Anterior cingulate cortex (tissue), 58 donors: ENCODE results near the gene AWAT2.

Experiments used
- DNase-seq, 58 donors: peaks; one replicate each; lab custom pipeline; 2025; lab: John Stamatoyannopoulos, UW

The AWAT2 gene, protein sequence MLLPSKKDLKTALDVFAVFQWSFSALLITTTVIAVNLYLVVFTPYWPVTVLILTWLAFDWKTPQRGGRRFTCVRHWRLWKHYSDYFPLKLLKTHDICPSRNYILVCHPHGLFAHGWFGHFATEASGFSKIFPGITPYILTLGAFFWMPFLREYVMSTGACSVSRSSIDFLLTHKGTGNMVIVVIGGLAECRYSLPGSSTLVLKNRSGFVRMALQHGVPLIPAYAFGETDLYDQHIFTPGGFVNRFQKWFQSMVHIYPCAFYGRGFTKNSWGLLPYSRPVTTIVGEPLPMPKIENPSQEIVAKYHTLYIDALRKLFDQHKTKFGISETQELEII

DNA sequence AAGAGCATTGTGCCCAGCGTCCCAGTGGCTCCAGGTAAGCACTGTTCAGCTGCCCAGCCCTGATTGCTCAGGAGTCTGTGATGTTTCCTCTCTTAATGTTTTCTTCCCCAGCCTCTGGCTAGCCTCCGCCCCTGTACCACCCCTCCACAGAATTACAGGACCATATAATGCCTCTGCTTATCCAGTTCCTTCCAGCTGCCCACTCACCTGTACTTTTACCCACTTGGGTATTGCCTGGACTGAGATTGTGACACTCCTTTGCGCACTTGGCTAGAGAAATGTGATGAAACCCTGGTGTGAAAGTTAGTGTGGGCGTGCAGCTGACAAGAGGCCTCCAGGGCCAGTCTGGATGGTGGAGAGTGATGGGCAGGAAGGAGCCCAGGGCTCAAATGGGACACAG lies at the start of gene AWAT2:
Gene AWAT2 (minus strand): TSS at position 14 of the 400 bp plus-strand sequence. CDS start 6 bp downstream, at position 8.
- no peak for DNase-seq

DNA sequence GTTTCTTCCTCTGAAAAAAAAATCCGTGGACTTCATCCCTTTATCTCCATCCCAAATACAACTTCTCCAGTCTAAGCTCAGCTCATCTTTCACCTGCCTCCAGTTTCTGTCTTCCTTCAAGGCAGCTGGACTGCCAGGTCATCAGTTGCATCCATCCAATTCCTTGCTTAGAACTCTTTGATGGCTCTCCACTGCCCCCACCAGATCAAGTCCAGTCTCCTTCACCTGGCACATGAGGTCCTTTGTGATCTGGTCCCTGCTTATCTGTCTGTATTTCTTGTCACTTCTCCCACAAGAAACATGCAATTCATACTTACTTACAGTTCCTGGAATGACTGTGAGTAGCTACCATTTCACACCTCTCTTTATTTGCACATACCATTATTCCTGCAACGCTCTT lies 46.3 kb upstream of the AWAT2 start:
- DNase-seq, result no peak

DNA sequence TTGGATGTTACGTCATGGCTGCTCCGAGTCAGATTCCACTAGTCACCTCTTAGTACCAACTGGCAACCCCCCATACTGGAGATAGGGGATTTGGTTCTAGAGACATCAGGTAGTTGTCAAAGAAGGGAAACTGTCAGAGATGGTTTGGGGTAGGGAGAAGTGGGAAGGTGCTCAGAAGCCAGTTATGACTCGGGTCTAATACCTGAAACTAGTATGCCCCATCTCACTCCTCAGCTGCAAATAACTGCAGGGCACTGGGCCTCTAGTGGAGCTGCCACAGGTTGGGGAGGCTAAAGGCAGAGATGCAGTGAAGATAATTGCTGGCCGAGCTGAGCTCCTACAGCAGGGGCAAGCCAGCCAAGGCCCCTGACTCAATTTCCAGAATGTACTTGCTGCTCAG lies 42.5 kb upstream of the AWAT2 start:
- no peak for DNase-seq

DNA sequence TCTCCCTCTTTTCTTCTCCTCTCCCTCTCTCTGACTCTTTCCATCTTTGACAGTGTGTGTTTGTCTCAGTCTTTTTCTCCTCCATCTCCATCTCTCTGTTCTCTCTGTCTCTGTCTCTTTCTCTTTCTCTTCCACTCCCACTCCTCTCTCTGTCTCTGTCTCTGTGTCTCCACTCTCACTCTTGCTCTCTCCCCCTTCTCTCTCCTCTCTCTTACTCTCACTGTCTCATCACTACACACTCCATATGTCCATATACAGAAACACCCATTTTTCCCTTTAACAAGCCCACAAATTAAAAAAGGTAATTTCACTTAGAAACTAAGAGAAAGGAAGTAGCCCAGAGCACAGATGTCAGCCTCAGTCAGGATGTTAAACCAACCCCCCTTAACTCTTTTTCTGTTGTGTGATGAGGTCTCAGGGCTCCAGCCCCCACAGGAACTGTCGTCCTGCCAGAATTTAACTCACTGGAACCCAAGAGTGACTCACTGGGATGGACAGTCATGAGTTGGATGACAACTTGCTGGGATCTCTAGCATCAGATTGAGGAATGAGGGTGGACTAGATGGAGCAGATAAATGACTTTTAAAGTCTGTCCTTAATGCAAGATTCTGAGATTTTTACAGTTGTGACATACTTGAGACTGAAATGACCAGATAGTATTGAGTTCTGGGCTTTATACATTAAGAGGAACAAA lies 40.0 kb upstream of the AWAT2 start:
- no peak for DNase-seq

DNA sequence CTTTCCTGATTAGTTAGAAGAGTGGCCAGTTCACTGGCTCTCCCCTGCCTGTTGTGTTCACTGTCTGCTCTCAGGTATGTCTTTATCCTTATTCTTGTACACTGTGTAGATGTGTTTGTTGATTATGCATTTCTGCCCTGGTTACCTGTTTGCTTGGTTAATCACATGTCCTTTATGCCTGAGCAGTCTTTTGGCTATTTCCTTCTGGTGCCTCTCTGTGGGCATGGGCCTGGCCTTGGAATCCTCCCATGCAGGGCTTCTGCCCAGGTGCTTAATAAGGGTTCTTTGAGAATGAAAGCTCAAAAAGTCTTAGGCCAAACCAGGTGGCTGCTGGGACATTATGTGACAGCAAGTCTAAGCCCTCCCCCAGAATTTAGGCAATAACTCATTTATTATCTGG lies 39.0 kb upstream of the AWAT2 start:
- no peak for DNase-seq

DNA sequence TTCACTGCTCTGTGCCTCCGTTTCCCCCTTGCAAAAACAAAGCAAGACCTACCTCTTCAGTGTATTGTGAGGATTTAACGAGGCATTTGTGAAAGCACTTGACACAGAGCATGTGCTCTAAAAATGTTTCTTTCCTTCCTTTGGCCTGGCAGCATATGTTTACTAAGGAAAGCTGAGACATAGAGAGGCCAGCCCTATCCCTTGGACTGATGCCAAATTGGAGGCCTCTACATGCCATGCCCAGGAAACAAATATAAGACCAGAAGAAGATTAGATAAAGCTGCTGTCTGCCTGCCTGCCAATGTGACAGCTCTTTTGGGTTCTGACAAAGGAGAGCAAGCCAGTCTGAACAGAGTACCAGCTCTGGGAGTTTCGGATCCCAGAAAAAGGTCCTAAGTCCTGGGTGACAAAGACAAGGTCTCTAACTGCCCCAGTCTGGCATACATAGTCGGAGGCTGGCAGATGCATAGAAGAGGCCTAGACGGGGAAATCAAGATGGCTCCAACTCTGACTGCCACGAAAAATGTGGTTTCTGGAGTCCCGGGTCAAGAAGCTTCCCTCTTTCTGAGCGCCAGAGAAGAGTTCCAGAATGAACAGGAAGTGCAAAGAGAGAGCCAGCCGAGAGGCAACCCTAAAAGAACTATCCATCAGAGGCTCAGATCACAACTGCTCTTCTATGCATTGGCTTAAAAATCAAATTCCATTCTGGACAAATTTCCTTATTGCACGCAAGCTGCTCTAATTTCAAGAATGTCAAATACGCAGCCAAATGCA lies 38.3 kb upstream of the AWAT2 start:
- no peak for DNase-seq

DNA sequence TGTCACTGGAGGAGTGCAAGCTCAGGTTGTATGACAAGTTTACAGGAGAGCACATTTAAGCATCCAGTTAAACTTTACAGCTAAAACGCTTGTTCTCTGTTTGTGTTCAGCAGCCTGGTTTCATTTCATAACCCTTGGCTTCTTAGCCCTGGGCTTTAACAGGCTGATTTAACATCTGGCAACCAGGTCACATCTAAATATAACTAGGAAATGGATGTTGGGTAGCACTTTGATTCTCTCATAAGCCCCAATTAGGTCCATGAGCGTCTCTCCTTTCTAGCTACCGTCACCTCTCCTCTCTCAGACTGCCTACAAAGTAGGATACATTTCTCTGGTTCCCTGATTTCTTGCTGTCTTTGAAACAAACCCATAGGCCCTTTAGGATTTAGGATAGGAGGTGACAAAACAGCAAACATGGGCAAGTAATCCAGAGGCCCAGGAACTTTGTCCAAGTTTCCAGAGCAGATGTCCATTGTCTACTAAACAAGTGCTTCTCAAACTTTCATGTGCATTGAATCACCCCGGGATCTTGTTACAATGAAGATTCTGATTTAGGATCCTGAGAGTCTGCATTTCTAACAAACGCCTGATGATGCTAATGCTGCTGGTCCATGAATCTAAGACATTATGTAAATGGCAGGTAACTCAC lies 35.0 kb upstream of the AWAT2 start:
- no peak for DNase-seq

DNA sequence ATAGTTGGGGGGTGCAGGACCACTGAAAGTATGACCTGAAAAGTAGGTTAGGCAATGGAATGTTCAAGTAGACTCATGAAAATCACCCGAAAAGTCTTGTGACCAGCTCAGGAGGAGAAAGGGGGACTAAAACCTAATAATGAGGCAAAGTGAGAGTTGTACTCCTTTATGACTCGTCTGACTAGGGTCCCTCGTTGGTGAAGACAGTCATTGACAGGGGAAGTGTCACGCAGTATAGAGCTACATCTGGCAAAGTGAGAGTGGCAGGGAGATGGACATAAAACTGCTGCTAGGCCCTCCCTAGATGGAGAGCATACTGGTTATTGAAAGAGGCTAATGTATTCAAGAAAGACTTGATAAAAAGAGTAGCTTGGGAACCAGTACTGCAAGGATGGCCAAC lies 33.0 kb upstream of the AWAT2 start:
- DNase-seq, result no peak

DNA sequence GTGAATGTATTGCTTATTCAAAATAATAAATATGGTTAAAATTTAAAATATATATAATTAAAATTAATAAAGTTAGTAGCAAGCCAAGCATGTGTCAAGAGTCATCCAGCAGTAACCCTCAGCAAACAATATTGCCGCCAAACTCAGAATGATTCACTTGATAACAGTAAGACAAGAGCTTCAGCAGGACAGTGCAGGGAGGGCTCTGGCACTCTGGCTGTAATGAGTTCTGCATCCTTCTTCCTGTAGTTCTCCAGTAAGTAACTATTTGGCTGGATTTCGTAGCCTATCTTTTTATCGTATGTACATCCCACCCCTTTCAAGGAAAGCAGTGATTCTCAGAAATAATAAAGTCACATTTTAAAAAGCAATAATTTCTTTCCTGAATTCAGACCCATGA lies 30.1 kb upstream of the AWAT2 start:
- DNase-seq, result no peak

DNA sequence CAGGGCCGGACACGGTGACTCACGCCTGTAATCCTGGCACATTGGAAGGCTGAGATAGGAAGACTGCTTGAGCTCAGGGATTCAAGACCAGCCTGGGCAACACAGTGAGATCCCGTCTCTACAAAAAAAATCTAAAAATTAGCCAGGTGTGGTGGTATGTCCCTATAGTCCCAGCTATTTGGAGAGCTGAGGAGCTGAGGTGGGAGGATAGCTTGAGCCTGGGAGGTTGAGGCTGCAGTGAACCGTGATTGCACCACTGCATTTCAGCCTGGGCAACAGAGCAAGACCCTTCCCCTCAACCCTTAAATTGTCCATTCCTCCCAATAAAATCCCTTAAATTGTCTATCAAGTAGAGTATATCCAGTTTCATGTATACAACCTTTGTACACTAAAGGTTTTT lies 29.6 kb upstream of the AWAT2 start:
- no peak for DNase-seq

DNA sequence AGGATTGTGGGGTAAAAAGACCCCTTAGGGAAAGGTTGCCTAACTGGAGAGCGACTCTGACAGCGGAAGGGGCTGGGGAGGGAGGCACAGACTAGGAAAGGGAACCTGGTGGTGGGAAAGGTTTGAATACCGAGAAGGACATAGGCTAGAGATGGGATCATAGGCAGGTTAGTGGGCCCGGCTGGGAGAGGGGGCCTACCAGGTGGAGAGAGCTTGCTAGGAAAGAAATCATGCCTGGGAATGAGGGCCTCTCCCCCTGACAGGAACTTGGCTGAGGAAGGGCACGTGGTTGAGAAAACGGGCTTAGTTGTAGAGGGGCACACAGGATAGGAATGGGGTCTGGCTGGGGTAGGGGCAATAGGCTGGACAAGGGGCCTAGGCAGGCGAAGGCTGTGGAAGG lies 16.9 kb upstream of the AWAT2 start:
- DNase-seq, result no peak

DNA sequence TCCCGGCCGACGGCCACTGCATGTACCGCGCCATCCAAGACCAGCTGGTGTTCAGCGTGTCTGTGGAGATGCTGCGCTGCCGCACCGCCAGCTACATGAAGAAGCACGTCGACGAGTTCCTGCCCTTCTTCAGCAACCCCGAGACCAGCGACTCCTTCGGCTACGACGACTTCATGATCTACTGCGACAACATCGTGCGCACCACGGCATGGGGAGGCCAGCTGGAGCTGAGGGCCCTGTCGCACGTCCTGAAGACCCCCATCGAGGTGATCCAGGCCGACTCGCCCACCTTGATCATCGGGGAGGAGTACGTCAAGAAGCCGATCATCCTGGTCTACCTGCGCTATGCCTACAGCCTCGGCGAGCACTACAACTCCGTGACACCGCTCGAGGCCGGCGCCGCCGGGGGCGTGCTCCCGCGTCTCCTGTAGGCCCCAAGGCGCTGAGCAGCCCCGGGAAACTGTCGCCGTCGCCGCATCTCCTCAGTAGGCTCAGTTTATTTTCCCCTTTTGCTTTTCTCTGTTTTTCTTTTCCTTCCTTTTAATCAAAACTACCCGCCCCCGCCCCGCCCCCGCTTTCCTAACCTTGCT lies 13.3 kb upstream of the AWAT2 start:
- DNase-seq, result no peak

DNA sequence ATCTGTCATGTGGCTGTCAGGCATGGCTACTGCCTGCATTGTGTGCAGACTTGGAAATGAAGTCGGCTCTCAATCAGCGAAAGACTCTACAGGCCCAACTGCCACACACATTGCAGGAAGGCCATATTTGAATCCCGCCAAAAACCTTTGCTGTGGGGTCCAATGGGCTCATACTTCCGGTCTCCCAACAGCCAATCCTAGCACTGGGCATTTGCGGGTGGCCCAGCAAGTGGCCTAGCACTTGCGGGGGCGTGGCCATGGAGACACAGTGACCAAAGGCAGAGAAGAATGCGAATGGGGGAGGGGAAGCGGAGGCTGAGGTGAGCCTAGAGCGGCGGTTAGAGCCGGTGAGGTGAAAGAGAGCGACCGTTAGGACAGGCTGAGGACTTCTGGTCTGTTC lies 12.3 kb upstream of the AWAT2 start, which contains the start of gene OTUD6A:
Gene OTUD6A (plus strand): TSS at position 382 of the 400 bp plus-strand sequence. CDS start 68 bp downstream, outside the sequence.
- DNase-seq, result no peak

DNA sequence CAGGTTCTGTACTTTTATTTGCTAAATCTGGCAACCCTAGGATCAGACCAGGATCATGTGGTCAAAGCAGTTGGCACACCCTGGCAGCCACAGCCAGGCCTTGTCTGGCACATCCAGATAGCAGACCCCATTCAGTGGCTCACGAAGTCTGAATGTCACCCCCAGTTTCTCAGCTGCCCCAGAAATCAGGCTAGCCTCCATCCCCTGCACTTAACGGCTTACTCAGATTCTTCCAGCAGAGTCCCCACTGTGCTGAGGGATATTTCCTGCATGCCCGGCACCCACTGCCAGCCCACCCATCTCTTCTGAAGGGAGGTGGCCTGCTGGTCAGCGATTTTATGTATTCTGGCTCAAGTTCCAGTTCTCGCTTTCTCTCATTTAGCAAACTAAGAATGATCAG lies 4.7 kb upstream of the AWAT2 start:
- DNase-seq, result no peak

DNA sequence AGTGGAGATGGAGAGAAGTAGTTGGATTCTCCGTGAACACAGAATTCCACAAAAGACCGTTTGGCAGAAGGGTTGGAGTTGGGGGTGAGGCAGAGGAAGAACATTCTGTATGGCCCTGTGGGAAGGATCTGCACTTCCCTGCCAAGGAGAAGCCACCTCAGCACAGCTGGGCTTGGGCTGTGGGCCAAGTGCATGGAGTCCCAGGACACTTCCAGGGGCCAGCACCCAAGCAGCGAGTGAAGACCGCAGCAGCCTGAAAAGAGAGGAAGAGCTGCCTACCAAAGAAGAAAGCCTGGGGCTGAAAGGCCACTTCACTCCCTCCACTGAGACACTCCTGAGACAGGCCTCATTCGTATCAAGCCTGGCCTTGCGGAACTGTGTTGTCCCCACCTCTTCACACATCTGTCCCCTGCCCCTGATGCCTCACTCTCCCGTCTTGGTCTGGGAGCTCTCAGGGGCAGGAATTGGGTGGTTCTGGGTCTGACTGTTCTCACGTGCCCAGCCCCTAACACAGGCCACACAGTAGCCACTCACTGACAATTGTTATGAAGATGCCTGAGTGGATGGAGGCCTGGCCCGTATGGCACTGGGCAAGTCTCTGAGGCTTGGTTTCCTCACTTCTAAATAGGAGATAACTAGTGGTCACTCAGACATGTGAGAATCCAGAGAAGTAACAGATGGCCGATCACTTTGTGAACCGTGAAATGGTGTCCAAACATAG lies 3.3 kb upstream of the AWAT2 start:
- no peak for DNase-seq

DNA sequence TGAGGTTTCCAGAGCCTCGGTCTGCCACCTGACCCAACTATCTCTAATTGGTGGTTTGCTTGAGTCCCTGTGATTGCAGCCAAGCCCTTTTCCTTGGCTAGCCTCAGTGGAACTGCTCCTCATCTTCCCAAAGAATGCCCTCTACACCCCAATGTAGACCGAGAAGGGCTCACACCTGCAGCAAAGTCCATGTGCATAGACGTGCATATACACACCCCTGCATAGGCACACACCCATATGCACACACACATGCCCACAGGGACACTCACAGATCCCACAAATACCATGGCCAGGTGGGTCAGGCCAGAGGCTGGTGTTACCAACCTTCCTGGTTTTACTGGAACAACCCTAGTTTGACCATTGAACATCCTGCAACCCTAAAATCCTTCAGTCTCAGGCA lies 332 bp downstream of the AWAT2 start:
- DNase-seq, result no peak

DNA sequence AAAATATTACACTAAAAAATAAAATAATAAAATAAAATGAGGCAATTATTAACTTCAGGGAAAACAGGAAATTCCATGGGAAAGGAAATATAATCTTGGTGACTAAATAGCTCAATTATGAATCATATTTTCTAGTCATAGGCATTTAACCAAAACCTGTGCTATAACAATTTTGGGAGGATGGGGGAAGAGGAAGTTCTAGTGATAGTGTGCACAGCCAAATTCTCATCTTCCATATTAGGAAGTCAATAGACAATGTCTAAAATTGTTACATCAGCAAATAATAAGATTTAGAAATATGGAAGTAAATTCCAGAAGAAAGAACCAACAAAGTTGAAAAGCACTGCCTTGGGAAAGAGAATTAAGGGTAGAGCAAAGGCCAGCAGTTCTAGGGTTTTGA lies 2.8 kb downstream of the AWAT2 start:
- no peak for DNase-seq

DNA sequence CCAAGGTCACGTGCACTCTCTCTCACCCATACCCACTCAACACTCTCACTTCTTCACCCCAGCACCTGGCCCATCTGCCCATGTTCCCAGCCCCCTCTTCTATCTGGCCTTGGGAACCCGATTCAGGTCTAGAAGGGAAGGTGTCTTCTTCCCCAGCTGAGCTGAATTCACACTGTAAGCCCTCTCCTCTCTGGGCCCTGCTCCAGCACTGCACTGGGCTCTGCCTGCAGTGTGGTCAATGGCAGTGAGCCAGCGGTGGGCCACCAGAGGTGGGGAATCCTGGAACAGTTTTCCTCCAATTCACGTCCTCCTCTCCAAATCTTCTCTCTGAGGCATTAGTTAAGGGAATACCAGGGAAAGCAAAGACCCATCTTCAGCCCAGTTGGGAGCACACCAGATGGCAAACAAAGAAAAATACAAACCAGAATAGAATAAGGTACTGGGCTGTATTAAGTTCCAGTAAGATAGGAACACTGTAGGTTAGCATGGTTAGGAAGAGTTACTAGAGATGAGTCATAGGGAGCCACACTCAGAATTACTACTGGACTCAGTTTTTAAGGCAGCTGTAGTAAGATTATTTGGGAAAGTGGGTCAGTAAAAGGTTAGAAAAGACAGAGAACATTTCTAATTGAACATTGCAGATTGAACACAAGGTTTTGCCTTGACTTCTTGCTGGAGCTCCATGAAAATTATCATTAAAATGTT lies 5.0 kb downstream of the AWAT2 start:
- no peak for DNase-seq

DNA sequence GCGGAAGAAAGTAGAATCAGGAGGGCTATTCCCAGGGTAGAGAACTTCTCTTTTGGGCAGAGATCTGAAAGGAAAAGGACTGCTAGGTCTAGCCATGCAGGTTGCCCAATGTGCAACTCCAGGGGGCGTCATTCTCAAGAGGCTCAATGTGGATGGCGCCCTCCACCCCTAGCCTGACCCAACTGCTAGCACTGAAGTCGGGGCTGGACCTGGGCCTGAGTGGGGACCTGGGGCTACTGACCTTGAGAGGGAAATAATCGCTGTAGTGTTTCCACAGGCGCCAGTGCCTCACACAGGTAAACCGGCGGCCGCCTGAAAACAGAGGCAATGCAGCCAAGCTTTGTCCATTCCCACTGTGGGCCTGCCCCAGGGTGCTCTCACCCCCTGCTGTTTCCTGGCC lies 6.1 kb downstream of the AWAT2 start:
- DNase-seq, result no peak
